Dermis microvascular lymphatic vessel endothelial cell (primary cell): ENCODE results near the gene ZBTB33. TPM values are rescaled to one million over a fixed set of nuclear protein-coding genes. Genes with fewer than 3 reads are reported as not detected.

Source experiments
- DNase-seq, 2 donors: peaks; one replicate each; pipeline versions ENCODE4 v3.0.0 to v3.0.0-alpha.2; 2010; ENCODE audit warnings: low read depth in 2 of 2
- total RNA-seq: library from RNA; depleted of rRNA; stranded (reverse); fragments of >200 nt; gene quantifications from 2 replicates; pipeline ENCODE4 v1.2.1, GENCODE V29; 2014

Gene ZBTB33
- total RNA-seq, 1 donor from 2014 or later, result 12.2 TPM

GRCh38 chrX:120306630-120307029 is 56.0 kb downstream of the ZBTB33 start:
- DNase-seq, result no peak

Other genes starting within 250 kb of the ZBTB33 start
- not detected in 2 replicates for gene RHOXF2B, start 173.1 kb upstream of the ZBTB33 start, total RNA-seq
- gene RHOXF1, start 134.9 kb upstream of the ZBTB33 start, total RNA-seq, result not detected in 2 replicates
- not detected in 2 replicates for gene RHOXF2, start 92.2 kb upstream of the ZBTB33 start, total RNA-seq
- gene TMEM255A, start 60.6 kb downstream of the ZBTB33 start, total RNA-seq, result not detected in 2 replicates
- gene ATP1B4, start 111.3 kb downstream of the ZBTB33 start, total RNA-seq, result not detected in 2 replicates
- gene LAMP2, start 218.5 kb downstream of the ZBTB33 start, total RNA-seq, result 85.9 and 147 TPM in 2 replicates